Fibroblast of pulmonary artery (primary cell): ENCODE measurements around the gene EPB41L5.

Experiments
- DNase-seq: peaks from one replicate; pipeline ENCODE4 v3.0.0-alpha.2; 2010; ENCODE audit warnings: low read depth
- H3K4me3 ChIP-seq: replicated peaks from 2 replicates; pipeline ENCODE4 v1.5.1; 2011; ENCODE audit warnings: low read depth, mild to moderate bottlenecking, control low read depth, low read length, moderate library complexity
- CTCF ChIP-seq: IDR thresholded peaks from 2 replicates; pipeline ENCODE4 v1.5.1; 2011; ENCODE audit warnings: mild to moderate bottlenecking, control low read depth, low read length, inconsistent platforms; ENCODE audit errors: missing control alignments

Gene EPB41L5

DNA sequence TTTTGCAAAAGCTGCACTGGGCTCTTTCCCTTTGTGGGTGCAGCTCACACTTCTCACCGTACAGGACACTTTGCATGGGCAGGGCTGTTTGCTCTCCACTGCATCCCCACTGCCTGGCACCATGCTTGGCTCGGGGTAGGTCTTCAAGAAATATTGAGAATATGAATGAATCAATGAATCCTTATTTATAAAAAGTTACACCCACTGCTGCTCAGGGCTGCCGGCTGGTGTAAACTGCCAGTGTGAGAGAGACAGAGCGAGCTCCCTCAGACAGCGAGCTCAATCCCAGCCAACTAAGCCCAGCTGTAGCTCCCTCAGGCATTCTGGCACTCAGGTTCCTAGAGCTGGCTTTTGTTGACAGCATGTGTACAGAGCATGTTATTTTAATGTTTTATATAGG, 206.9 kb downstream of the EPB41L5 start:
- no peak for DNase-seq
- TF ChIP-seq CTCF = no peak
- no peak overlapping the region for H3K4me3 ChIP-seq

DNA sequence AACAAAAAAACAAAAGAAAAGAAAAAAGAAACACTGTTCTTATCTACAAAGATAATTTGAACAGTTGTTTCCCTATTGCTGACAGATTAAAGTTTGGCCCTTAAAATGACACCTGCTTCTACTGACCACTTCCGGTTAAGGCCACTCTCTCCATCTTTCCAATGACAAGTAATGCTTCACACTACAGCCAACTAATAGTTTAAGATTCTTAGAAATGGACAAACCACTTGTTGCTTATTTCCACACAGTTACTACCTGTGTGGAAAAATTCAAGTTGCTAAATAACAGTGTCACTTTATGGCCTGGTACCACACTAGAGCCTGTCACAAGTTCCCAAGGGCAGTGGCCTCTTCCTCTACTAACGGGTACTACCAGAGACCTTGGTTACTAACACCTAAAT, 207.9 kb downstream of the EPB41L5 start:
- no peak for TF ChIP-seq CTCF
- no peak for DNase-seq
- H3K4me3 ChIP-seq = no peak overlapping the region

DNA sequence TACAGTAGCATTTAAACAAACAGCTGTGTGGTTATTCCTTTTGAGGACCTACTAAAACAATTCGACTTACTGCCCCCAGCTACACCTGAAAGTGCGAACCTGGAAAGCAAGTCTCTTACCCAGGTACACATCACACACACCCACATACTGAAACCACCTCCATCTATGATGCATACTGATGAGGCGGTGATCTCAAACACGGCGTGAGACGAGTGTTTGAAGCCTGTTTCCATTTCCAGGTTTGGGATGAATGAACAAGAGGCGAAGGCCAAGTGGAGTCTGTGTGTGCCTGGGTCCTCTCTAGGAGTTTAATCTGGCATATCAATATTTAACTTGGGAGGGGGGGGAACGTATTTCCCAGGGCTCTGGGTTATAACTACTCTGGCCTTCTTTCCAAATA, 208.7 kb downstream of the EPB41L5 start:
- no peak overlapping the region for H3K4me3 ChIP-seq
- no peak for DNase-seq
- TF ChIP-seq CTCF = no peak

- TF ChIP-seq CTCF = no peak
- no peak for DNase-seq
- H3K4me3 ChIP-seq = peak overlapping the region; percentile 59
Observed at GRCh38 chr2:120222186-120223033, 209.5 kb downstream of the EPB41L5 start.

DNA sequence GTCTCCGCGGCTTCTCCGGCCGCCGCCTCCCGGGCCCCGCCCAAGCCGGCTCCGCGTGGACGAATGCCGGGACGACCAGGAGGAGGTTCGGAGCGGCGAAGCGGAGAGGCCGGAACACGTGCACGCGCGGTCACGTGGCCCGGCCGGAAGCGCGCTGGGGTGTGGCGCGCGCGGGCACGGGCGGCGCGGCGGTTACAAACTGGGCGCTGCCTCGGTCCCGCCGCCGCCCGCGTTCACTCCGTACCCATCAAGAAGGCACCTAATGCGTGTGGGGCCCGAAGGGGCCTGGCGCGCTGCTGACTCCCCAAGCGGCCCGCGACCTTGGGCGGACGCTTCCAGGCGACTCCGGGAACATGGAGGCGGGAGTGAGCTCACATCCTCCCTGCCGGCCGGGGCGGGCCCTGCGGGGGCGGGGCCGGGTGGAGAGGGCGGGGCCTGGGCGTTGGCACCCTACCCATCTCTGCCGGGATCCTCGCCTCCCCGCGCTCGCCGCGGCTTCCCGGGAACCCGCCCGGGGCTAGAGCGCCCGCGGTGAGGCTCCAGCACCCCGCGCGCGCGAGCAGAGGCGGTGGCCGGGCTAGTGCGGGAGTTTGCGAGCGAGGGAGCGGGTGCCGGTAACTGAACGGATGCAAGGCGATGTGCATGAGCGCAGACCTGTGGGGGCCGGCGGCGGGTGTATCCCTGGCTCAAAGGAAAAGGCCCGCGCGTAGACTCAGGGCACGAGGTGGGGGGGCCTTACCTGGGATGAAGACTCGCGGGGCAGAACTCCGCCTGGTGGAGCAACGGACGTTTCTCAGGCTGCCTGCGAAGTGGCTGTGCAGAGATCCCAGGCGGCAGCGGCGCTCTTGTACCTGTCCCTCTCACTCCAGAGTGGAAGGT, 210.4 kb downstream of the EPB41L5 start, which contains the start of gene TMEM185B:
TSS of gene TMEM185B (minus strand) at position 367 of the 879 bp plus-strand sequence. CDS start 424 bp downstream, outside the sequence.
- TF ChIP-seq CTCF = peak; percentile 36
- peak within 1 kb of the TSS; percentile 59 for H3K4me3 ChIP-seq
- DNase-seq = peak; percentile 83

DNA sequence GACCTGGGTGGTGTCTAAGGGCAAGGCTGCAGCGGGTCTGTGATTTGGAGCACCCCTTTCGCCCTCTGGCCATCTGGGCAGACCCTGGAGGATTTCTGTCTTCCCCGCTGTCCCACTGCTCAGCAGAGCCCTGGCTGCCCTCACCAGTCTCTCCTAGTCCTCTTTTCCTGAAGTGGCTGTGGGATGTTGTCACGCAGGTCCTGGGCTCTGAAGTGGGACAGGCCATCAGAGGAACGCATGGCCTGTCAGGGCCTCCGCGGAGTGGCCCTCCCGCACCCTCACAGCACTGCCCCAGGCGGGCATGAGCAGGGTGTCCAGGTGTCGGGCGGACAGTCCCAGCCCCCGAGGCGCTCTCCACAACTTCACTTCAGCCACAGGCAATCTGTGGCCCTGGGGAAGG, 211.4 kb downstream of the EPB41L5 start:
- no peak for DNase-seq
- no peak for TF ChIP-seq CTCF
- H3K4me3 ChIP-seq = no peak overlapping the region
